GM06990 (cell line): ENCODE measurements around the gene AMN.

ENCODE experiments used
- DNase-seq: peaks from one replicate; pipeline ENCODE4 v3.0.0-alpha.2; 2011; ENCODE audit not compliant: insufficient read length; ENCODE audit errors: extremely low read depth
- H3K27me3 ChIP-seq: replicated peaks from 2 replicates; pipeline ENCODE4 v1.6.0; 2011; ENCODE audit warnings: low read length; ENCODE audit not compliant: control insufficient read depth, insufficient read depth
- H3K36me3 ChIP-seq: 2 replicates; pipeline ENCODE4 v1.5.1; 2011; ENCODE audit warnings: low read length; ENCODE audit not compliant: control insufficient read depth, insufficient read depth
- H3K4me3 ChIP-seq: replicated peaks from 2 replicates; pipeline ENCODE4 v1.5.1; 2011; ENCODE audit warnings: low read depth, mild to moderate bottlenecking, control low read depth, low read length
- TF ChIP-seq, protein P1 (sequence below): IDR thresholded peaks from 2 replicates; pipeline ENCODE4 v1.5.1; 2011; ENCODE audit warnings: low read length, control low read depth, mild to moderate bottlenecking, inconsistent platforms; ENCODE audit not compliant: insufficient read depth, poor library complexity, severe bottlenecking

Gene AMN

DNA sequence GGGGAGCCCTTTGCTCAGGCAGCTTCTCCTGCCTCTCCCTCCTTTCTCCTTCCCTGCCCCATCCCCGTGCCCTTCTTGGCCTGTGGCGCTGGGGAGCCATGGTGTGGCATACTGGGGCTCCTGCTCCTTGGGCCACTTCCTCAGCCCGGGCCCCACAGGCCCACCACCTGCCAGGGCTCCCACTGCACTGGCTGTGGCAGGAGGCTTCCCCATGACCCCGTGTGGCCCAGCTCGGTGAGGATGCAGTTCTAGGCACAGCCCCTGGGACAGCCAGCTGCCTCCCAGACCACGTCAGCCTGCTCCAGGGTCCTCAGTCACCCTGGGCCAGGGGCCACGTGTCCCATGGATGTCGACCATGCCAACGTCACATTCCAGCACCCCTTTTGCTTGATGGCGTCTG lies 13.0 kb upstream of the AMN start:
- H3K36me3 ChIP-seq: peaks cover 38% of the 10 kb centered on the region
- DNase-seq: no peak
- TF ChIP-seq, protein P1, sequence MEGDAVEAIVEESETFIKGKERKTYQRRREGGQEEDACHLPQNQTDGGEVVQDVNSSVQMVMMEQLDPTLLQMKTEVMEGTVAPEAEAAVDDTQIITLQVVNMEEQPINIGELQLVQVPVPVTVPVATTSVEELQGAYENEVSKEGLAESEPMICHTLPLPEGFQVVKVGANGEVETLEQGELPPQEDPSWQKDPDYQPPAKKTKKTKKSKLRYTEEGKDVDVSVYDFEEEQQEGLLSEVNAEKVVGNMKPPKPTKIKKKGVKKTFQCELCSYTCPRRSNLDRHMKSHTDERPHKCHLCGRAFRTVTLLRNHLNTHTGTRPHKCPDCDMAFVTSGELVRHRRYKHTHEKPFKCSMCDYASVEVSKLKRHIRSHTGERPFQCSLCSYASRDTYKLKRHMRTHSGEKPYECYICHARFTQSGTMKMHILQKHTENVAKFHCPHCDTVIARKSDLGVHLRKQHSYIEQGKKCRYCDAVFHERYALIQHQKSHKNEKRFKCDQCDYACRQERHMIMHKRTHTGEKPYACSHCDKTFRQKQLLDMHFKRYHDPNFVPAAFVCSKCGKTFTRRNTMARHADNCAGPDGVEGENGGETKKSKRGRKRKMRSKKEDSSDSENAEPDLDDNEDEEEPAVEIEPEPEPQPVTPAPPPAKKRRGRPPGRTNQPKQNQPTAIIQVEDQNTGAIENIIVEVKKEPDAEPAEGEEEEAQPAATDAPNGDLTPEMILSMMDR: no peak
- no peak overlapping the region for H3K4me3 ChIP-seq
- no peaks in the 10 kb centered on the region for H3K27me3 ChIP-seq

DNA sequence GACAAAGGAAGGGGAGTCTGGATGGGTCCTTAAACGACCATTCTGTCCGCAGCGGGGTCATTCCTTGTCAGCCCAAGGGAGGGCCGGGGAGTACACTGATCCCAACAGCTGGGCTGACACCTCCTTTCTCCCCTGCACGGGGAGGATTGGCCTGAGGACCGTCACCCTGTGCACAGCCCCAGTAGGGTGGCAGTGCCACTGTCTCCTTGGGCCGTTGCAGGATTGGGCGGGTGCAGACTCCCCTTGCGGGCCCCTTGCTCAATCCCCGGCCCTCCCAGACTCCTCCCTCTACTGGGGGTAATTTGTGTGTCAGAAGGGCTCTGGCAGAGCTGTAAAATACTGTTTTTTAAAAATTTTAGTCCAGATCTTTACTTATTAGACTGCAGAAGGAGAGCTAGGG lies 12.6 kb upstream of the AMN start:
- H3K4me3 ChIP-seq: no peak overlapping the region
- H3K36me3 ChIP-seq: peaks cover 38% of the 10 kb centered on the region
- DNase-seq: no peak
- TF ChIP-seq, protein P1: no peak
- no peaks in the 10 kb centered on the region for H3K27me3 ChIP-seq

DNA sequence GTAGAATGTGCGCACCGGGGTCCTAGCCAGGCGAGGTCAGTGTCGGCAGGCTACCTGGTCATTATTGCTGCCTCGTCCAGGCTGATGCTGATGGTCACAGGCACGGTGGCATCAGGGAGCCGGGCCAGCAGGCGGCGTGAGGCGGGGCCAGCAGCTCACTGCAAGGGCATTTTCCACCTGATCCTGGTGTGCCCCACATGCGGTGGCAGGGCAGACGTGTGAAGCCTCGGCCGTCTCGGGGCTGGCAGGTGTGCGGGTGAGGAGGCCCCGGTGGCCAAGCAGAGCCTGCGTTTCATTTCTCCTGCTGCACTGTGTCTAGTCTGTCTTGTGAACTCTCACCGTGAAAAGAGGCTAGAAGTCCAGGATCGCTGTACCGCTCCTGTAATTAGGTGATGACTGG lies 12.0 kb upstream of the AMN start:
- H3K36me3 ChIP-seq: peaks cover 34% of the 10 kb centered on the region
- no peak overlapping the region for H3K4me3 ChIP-seq
- no peak for DNase-seq
- TF ChIP-seq, protein P1: no peak
- H3K27me3 ChIP-seq: no peaks in the 10 kb centered on the region

DNA sequence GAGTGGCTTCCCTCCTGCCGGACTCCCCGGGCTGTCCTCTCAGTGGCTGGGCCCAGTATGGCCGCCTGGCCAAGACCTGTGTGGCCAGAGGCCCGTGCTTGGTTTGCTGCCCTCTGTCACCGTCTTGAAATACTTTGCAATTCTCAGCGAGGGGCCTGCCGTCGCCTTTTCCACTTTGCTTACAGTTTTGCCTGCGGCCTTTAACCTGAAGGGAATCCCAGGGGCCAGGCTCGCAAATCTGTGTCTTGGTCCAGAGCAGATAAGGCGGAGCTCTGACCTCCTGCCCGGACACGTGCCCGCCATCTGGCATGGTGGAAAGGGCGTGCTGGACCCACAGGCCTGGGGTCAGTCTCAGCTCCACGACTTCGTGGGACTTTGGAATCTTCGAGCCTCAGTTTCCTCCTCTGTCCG lies 10.9 kb upstream of the AMN start:
- DNase-seq: no peak
- Histone ChIP-seq H3K4me3 (no peak overlapping the region), H3K36me3 (peaks cover 33% of the 10 kb centered on the region), H3K27me3 (no peaks in the 10 kb centered on the region)
- TF ChIP-seq, protein P1: no peak

DNA sequence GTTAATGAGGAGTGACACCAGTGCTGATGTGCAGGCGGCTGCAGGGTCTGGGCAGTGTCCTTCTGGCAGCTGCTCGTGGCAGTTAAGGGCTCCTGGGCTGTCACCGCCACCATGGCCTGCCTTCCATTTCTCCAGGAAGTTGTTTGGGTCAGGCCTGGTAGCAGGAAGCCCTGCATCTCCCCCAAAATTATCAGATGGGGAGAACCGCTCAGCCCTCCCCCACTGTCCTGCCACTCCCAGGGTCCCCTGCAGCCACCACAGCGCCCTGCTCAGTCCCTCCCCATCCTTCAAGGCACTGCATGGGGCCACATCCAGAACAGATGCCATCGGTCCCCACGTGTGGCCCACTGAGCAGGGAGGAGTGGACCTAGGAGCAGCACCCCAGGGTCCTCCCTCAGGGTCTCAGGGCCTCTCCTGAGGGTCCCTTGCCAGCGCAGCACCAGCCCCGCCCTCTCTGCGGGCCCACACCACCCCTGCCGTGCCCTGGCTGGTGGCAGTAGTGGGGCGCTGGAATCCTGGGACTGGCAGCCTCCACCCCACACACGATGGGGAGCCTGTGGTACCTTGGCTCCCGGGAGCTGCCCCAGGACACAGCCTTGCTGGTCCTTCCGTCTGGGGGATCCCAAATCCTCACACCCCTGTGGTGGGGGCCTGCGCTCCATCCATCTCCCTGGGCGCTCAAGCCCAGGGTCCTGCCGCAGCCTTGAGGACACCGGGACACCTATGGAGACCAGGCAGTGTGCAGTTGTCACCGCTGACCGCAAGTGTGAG lies 10.3 kb upstream of the AMN start:
- TF ChIP-seq, protein P1: no peak

More for the DNA sequence above, 10.3 kb upstream of the AMN start:
- DNase-seq: no peak
- no peaks in the 10 kb centered on the region for H3K27me3 ChIP-seq
- no peak overlapping the region for H3K4me3 ChIP-seq
- H3K36me3 ChIP-seq: peaks cover 28% of the 10 kb centered on the region
